ENCODE results near the gene PEX7.
"Not testable (repeated sequence)": the region's sequence is repeated elsewhere in the genome, so short reads cannot be mapped to it uniquely, and the experiment has no call there.

The PEX7 gene

DNA sequence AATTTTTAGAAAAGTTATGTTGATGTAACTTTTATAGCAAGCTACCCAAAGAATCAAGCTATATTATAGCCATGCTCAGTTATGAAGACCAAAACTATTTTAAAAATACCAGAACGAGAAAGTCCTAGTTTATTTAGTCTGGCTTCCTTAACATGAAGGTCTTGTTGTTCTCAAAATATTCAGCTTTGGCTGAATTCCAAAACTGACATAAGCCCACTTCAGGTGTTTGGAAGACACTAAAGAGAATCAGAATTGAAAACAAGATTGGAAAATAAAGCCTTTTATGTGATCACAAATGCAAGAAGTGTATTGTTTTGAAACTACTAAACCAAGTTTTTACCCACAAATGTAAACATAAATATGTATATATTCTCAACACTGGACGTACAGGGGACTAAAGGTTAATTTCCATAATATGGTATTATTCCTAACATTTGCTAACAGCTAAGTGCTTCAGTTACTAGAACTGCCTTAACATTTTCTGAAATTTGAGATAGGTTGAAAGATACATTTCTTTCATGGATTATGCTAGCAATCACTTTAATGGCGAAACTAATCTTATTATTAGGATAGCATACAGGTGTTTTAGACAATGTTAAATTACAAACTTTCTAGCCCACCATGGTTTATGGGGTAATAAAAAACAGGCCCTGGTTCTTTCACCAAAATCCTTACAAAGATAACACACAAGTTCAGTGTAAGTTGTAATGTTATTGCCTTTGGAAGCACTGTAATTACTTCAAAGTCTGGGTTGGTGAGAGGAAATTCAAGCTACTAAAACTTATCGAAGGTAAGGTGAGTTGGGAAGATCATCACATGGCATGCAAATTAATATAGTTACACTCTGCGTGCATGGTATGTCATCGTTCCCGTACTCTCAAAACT is 31.7 kb upstream of the PEX7 start:
- DNase-seq (ENCODE audit: low read depth in 3 of 3, low spot score in 1 of 3) = no peak

DNA sequence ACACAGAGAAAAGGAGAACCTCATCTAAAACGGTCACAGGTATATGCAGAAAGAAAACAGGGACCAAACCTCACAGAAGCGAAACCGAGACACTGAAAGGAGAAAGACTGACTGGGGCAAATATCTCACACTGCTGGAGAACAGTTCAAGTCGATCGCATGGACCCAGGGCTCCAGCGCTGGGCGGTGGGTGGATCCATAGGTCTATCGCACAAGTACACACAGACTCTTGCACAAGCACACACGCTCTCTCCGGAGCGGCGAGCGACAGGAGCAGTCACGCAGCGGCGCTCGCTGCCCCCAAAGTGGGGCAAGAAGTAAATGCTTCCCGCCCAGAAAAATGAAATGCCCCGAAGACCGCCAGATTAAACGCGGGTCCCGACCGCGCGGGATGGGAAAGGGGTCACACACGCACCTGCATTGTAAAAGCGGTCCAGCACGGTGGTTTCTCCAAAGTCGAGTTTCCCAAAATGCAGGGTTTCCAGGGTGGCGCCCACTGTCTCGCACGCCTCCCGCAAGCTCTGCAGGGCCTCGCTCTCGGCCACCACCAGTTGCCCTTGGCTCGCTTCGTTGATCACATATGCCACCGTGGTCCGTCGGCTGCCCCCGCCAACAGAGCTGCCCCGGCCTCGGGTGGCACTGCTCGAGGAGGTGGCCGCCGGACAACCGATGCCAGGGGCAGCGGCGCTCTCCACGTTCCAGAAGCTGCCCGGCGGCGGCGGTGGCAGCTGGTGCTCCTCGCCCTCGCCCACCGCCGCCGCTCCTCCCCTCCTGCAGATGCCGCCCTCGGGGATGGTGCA is 30.9 kb upstream of the PEX7 start:
- peak in 2 of 3 donors; percentile 12 to 17 for DNase-seq (ENCODE audit: low read depth in 3 of 3, low spot score in 1 of 3)

- no peak for DNase-seq (ENCODE audit: low read depth in 3 of 3, low spot score in 1 of 3)
Observed at GRCh38 chr6:136792095-136792409, 30.3 kb upstream of the PEX7 start.

DNA sequence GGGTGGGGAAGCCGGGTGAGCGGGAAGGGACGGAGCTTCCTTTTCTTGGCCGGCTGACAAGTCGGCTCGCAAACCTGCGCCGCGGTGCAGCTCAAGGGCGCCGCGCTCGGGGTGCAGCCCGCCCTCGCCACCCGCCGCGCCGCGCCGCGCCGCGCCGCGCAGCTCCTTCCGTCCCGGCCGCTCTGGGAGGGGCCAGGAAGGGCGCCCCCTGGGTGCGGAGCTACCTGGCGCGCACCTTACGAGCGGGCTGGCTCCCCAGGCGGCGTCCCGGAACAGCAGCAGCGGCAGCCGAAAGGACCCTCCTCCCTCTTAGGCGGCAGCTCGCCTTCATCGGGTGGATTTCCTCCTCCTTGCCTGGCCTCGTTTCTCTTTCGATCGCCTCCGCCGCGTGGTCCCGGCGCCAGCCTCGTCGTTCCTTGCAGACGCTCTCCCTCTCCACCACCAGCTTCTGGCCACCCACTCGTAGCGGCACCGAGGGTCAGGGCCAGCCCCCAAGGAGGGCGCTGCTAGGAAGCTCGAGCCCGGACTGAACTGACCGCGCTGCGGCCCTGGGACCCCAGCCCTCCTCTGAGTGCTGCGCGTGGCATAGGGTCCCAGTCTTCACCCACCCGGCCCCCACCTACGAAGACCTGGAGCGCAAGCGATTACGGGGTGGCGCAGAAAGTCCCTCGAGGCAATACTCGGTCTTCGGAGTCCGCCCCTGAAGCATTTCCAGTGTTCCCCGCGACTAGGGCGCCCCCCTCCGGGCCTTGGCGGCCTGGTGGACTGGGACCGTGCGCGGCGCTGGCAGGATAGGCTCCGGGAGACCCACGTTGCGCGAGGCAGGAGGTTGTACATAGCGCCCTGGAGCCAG is 29.8 kb upstream of the PEX7 start, which contains the start of gene MAP3K5:
Gene MAP3K5 (minus strand): TSS at position 68 of the 853 bp plus-strand sequence. CDS start 320 bp downstream, outside the sequence.
- DNase-seq (ENCODE audit: low read depth in 3 of 3, low spot score in 1 of 3) = peak; percentile 83 to 96 (median 88)

DNA sequence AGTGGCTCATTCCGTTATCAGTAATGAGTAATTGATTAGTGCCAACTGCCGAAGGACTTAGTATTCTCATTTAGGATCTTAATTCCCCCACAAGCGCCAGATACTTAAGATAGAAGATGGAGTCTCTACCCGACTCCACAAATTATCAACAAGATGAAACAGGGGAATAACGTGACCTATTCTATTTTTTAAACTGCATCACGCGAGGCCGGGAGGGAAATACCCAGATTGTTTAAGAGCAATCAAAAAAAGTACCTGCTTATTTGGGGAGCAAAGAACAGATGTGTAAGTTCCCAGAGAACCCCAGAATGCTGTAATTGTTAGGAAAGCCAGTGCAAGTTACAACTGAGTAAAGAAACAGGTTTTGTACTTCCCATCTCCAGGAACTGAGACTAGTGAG is 29.0 kb upstream of the PEX7 start:
- DNase-seq (ENCODE audit: low read depth in 3 of 3, low spot score in 1 of 3) = no peak

DNA sequence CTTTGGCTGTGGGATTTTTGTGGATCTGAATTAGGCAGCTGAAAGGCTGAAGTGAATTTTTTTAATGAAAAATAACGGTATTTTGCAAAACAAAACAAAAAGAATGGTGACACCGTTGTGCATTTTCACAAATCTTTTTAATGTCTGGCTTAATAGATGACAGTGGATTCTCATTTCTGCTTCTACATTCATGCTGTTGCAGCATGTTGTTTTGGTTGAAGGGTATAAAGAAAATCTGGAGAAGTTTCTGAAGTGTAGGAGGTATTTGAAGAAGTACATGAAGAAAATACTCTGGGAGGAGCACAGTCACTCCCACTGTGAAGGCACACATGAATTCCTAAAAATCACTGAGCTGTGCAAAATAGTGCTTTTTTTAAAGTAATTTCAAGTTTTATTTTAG is 27.0 kb upstream of the PEX7 start:
- DNase-seq (ENCODE audit: low read depth in 3 of 3, low spot score in 1 of 3) = no peak

GRCh38 chr6:136795996-136796395 is 26.4 kb upstream of the PEX7 start:
- no peak for DNase-seq (ENCODE audit: low read depth in 3 of 3, low spot score in 1 of 3)

GRCh38 chr6:136798044-136798443 is 24.3 kb upstream of the PEX7 start:
- DNase-seq (ENCODE audit: low read depth in 3 of 3, low spot score in 1 of 3) = no peak

GRCh38 chr6:136801581-136801980 is 20.8 kb upstream of the PEX7 start:
- DNase-seq (ENCODE audit: low read depth in 3 of 3, low spot score in 1 of 3) = no peak

- DNase-seq (ENCODE audit: low read depth in 3 of 3, low spot score in 1 of 3) = no peak
Observed at GRCh38 chr6:136803608-136804007, 18.8 kb upstream of the PEX7 start.

DNA sequence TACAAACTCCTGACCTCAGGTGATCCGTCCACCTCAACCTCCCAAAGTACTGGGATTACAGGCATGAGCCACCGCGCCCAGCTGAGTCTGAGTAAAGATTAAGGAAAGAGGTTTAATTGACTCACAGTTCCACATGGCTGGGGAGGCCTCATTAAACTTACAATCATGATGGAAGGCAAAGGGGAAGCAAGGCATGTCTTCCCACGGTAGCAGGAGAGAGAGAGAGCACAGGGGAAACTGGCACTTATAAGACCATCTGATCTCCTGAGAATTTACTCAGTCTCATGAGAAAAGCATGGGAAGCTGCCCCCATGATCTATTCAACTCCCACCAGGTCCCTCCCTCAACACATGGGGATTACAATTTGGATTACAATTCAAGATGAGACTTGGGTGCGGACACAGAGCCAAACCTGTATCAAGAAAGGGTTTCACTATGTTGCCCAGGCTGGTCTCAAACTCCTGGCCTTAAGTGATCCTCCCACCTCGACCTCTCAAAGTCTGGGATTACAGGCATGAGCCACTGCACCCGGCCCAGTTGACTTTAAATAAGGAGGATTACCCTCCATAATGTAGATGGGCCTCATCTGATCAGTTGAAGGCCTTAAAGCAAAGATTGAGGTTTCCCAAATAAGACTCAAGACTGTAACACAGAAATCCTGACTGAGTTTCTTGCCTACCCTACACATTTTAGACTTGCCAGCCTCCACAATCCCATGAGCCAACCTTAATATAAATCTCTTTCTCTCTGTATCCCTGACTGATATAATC is 13.1 kb upstream of the PEX7 start:
- DNase-seq (ENCODE audit: low read depth in 3 of 3, low spot score in 1 of 3) = no peak

DNA sequence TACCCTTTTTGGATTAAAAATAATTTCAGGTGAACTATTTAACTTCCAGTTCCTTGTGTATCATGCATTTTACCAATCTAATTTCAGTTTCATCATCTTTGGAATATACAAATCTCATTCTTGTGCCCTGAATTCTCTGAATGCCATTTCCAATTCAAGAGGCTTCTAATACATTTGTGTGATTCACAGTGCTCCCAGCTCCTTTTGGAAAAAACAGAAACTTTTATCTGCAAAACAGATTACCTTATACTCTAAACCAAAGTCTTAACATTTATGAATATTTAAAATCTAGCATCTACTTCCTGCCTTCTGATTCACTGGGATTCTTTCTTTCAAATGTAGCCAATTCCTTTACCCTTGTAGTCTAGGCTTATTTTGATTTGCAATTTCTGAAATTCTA is 11.1 kb upstream of the PEX7 start:
- no peak for DNase-seq (ENCODE audit: low read depth in 3 of 3, low spot score in 1 of 3)

GRCh38 chr6:136812174-136812573 is 10.2 kb upstream of the PEX7 start:
- DNase-seq (ENCODE audit: low read depth in 3 of 3, low spot score in 1 of 3) = no peak

GRCh38 chr6:136815608-136816007 is 6.8 kb upstream of the PEX7 start:
- not testable (repeated sequence) for DNase-seq (ENCODE audit: low read depth in 3 of 3, low spot score in 1 of 3)

GRCh38 chr6:136816656-136817055 is 5.7 kb upstream of the PEX7 start:
- DNase-seq (ENCODE audit: low read depth in 3 of 3, low spot score in 1 of 3) = no peak

- DNase-seq (ENCODE audit: low read depth in 3 of 3, low spot score in 1 of 3) = no peak
Observed at GRCh38 chr6:136820561-136820960, 1.8 kb upstream of the PEX7 start.

- DNase-seq (ENCODE audit: low read depth in 3 of 3, low spot score in 1 of 3) = peak in 1 of 3 donors; percentile 1
Observed at GRCh38 chr6:136822046-136822375, 381 bp upstream of the PEX7 start.

GRCh38 chr6:136823128-136823660 is 802 bp downstream of the PEX7 start:
- no peak for DNase-seq (ENCODE audit: low read depth in 3 of 3, low spot score in 1 of 3)

GRCh38 chr6:136826216-136826615 is 3.8 kb downstream of the PEX7 start:
- no peak for DNase-seq (ENCODE audit: low read depth in 3 of 3, low spot score in 1 of 3)

DNA sequence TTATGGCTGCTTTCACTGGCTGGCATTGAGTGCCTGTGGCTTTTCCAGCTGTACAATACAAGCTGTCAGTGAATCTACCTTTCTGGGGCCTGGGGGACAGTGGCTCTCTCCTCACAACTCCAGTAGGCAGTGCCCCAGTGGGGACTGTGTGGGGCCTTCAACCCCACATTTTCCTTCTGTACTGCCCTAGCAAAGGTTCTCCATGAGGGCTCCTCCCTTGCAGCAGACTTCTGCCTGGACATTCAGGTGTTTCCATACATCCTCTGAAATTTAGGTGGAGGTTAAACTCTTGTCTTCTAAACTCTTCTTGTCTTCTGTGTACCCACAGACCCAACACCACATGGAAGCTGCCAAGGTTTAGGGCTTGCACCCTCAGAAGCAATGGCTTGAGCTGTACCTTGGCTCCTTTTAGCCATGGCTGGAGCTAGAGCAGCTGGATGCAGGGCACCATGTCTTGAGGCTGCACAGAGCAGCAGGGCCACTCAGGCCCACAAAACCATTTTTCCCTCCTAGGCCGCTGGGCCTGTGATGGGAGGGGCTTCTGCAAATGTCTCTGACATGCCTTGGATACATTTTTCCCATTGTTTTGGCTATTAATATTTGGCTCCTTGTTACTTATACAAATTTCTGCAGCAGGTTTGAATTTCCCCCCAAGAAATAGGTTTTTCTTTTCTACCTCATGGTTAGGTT is 9.6 kb downstream of the PEX7 start:
- no peak for DNase-seq (ENCODE audit: low read depth in 3 of 3, low spot score in 1 of 3)
